HG03469 (cell line): ENCODE measurements around the gene SMC1A.
A peak's percentile ranks its signal among the peaks of the same experiment; 100 is the strongest.
"Not testable (repeated sequence)": the region's sequence is repeated elsewhere in the genome, so short reads cannot be mapped to it uniquely, and the experiment has no call there.

Experiments
- ATAC-seq: cut with Tn5 transposase; IDR thresholded peaks from one replicate; pipeline ENCODE4 v1.9.1; 2021; ENCODE audit warnings: mild to moderate bottlenecking, moderate library complexity, moderate number of reproducible peaks; ENCODE audit not compliant: unreplicated experiment

SMC1A gene

GRCh38 chrX:53422086-53422860 is at the start of gene SMC1A:
Gene SMC1A (minus strand): TSS chrX:53422654. CDS start chrX:53422600, 54 bp downstream.
- ATAC-seq: peak; percentile 87

DNA sequence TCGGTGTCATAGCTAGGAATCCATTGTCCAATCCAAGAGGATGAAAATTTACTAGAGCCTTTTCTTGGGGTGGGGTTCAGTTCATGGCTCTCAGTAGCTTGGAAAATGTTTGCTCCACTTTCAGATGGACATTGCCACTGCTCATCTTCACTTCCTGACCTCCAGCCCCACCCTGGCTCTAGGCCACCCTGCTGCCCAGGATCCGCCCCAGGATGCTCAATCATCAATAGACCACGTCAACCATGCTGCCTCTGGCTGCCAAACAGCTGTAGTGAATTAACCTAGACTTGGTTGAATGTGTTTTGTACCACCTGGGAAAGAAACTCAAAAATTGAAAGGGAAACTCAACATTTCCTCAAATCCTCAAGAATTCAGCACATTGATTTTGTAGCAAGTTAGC is 48.9 kb upstream of the SMC1A start:
- no peak for ATAC-seq

DNA sequence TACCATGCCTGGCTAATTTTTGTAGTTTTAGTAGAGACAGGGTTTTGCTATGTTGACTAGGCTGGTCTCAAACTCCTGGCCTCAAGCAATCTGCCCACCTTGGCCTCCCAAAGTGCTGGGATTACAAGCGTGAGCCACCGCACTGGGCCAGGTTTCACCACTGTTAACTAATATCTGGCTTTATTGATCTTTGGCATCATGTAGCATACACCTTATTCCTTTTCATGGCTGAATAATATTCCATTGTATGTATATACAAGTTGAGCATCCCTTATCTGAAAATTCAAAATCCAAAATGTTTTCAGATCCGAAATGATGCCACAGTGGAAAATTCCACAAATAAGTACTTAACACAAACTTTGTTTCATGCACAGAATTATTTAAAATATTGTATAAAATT is 46.2 kb upstream of the SMC1A start:
- ATAC-seq: not testable (repeated sequence)

DNA sequence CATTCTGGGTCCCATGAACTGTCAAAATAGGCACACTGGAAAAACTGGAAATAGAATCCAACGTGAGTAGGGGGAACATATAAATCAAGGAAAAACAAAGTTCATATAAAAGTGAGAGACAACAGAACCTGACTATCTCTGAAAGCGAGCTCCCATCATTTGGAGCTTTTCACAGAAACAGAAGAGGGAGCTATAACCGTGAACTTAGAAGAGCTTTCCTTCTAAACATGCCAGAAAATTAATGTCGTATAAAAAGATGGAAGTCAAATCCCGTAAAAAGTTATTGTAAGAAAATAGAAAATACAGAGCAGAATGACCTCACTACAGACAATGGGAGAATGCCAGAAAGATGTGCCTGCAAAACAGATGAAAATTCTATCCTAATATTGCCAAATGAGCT is 35.6 kb upstream of the SMC1A start:
- ATAC-seq: no peak

- no peak for ATAC-seq
These were observed 33.8 kb upstream of the SMC1A start for GRCh38 chrX:53456254-53456653.

DNA sequence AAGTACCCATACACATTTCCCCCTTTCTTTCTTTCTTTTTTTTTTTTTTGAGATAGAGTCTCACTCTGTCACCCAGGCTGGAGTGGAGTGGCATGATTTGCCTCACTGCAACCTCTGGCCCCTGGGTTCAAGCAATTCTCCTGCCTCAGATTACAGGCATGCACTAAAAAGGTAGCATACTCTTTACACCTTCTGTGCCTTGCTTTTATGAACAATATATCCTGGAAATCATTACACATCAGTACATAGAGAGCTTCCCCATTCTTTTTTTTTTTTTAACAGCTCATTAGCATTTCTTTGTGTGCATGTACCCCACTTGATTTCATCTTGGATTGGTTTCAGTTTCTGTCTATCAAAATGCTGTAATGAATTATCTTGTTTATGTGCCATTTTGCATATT is 30.4 kb upstream of the SMC1A start:
- no peak for ATAC-seq

DNA sequence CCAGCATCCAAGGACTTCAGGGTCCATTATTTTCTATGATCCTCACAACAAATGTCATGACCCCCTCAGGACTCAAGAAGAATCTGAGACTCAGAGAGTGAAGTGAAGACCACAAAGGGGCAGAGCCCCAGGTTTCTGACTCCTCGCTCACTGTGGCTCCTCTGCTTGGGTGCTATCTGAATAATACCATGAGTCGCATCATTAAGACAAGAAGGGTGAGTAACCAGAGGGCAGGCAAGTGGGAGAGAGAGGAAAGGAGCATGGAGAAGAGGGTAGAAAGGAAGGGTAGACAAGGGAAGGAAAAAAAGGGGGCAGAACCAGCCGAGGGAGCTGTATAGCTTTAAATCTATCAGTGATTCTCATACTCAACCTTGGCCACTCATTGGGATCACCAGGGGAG is 27.2 kb upstream of the SMC1A start:
- ATAC-seq: no peak

GRCh38 chrX:53447441-53447840 is 25.0 kb upstream of the SMC1A start:
- ATAC-seq: no peak

GRCh38 chrX:53445977-53446376 is 23.5 kb upstream of the SMC1A start:
- no peak for ATAC-seq

DNA sequence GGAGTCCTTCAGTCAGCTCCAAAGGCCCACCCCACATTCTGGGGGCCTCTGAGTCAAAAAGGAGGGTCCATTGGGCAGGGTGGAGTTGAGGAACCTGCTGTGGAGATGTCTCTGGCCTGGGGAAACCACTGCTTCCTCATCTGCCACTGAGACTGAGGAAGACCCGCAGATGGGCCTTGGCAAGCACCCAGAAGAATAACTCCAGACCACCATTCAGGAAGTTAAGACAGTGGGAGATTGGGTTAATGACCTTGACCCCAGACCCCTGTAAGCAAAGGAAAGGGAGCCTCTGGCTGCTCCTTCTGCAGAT is 19.8 kb upstream of the SMC1A start:
- no peak for ATAC-seq

DNA sequence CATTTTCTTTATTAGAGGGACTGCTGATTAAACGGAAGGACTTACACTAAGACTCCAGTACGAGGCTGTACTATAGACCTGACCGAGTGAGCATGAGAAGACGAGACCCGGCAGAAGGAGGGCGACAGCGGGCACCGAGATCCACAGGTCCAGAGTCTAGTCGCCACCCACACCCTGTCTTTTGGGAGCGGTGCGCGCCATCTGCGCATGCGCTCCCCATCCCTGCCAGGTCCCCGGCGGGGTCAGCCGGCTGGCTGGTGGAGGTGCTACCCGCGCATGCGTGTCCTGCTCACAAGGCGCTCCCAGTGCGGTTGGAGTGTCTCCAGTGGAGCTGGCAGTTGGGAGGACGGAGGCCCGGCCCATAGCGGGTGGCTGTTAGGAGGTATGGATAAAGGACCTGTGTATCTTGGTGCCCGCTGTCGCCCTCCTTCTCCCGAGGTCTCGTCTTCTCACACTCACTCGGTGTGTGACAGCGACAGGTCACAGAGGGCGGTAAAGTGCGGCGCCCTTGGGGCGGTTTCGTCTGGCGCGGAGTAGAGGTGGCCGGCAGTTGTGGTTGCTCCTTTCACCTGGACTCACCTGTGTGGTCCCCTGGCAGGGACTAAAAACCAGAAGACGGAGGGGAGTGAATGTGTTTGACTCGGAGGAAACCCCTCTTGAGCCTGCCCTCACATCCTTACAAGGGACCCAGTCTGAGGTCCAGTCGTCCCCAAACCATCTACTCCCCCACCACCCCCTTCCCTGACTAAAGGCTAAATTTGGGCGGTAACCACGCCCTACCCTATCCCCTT is 19.3 kb upstream of the SMC1A start:
- peak; percentile 51 for ATAC-seq

GRCh38 chrX:53440621-53441517 is 18.4 kb upstream of the SMC1A start:
- ATAC-seq: no peak

- ATAC-seq: no peak
These were observed 17.6 kb upstream of the SMC1A start for GRCh38 chrX:53440101-53440500.

- ATAC-seq: no peak
These were observed 16.4 kb upstream of the SMC1A start for GRCh38 chrX:53438832-53439230.

DNA sequence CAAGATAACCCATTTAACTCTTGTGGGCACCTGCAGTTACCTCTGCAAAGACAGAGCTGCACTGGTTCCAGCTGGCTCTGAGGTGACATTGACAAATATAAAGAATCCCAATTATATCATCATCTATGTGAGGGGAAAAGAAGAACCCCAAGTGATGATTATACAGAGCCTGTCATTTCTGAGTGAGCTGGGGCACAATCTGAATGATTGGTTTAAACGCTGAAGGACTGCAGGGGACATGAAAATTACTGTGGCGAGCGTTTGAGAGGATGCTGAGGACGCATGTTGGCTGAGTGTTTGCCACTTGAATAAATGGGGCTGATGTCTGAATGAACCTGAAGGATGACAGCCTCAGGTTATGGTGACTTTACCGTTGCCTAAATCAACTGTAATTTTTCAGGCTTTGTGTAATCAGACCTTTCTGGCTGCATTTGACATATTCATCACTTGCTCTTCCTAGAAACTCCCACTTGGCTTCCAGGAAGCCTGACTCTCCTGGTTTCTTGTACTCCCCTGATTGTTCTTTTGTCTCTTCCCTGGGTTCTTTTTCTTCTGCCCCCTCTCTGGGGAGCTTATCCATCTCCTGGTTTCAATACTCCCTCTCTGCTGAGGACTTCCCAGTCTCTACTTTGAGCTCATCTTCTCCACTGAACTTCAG is 15.8 kb upstream of the SMC1A start:
- no peak for ATAC-seq

- ATAC-seq: no peak
These were observed 14.8 kb upstream of the SMC1A start for GRCh38 chrX:53437206-53437605.

DNA sequence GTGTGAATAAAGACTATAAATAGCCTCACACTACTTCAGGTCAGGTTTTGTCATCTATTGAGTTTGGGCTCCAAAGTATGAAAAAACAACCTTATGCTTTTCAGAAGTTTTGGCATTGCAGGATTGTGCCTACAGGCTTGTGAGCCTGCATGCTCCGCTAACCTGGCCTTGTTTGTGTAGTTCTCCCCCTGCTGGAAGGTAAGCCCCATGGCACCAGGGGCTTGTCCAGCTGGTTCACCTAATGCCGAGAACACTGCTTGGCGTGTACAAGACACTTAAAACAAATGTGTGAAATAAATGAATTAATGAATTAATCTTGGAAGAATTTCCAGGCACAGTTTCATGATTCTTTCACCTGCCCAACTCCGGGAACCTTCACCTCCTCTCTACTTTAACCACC is 13.5 kb upstream of the SMC1A start:
- ATAC-seq: peak; percentile 46

DNA sequence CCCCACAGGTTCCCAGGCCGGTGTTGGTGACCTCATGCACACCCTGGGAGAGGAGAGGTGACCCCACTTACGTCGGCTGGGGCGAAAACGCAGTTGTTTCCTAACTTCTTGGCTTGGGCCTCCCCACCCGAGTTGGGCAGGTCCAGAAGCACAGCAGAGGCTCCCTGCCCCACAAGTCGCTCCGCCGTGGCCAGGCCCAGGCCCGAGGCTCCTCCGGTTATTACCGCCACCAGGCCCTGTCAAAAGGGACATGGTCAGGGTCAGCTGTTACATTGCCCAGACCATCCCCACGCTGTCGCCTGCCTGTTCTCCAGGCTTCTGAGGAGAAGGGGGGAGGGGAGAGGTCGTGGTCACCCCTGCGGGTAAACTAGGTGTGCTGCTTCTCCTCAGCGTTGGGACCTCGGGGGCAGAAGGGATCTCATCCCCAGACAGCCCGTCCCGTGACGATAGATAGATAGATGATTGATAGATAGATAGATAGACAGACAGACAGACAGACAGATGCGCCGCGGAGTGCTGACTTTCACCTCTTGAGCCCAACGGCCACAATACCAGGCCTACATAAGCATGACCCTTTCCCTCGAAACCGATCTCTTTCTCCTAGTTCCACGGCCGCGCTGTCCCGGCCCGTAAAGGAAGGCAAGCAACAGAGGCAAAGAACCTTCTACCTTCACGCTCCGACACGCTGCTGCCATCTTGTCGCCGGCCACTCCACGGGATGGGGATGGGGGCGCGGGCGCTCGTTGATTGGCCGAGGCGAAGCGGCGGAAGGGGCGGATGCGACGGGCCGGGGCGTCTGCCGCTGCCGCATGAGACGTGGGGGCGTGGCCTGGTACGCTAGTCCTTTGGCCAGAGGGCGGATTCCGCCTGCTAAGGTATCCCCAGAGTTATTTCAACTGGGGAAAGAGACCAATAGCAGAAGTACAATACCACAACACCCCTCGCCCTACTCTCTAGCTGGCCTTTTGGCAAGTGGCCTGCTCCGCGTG is 11.5 kb upstream of the SMC1A start, which contains the start of gene HSD17B10:
Gene HSD17B10, minus strand, starts transcription at position 720 of the 989 bp plus-strand sequence. Its CDS starts 25 bp downstream, at position 695.
- peak; percentile 67 for ATAC-seq

DNA sequence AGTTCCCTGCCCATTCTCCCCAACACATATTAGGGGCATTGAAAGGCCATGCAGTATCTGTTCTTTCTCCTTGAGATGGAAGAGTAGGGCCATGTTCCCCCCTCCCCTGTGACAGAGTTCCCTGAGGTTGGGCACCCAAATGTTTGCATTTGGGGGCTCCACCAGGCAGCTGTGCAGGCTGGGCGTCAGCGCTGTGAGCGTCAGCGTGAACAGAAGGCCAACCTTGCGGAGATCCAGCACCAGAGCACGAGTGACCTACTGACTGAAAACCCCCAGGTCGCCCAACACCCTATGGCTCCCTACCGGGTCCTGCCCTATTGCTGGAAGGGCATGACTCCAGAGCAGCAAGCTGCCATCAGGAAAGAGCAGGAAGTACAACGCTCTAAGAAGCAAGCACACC is 7.8 kb upstream of the SMC1A start:
- no peak for ATAC-seq

- no peak for ATAC-seq
These were observed 7.3 kb upstream of the SMC1A start for GRCh38 chrX:53429755-53430154.
